Measurements from ENCODE around the gene LIN52. TPM values are rescaled to one million over a fixed set of nuclear protein-coding genes. Genes with fewer than 3 reads are reported as not detected.

Gene LIN52
- total RNA-seq, 1 donor = 11.2 TPM

GRCh38 chr14:74238974-74239847 lies 154.5 kb downstream of the LIN52 start, which contains the start of gene VSX2:
VSX2 (plus strand) TSS chr14:74239449; CDS start chr14:74239562, 113 bp downstream.
- no peak for TF ChIP-seq CTCF (IDR thresholded peaks at IDR 0.05; ENCODE audit: insufficient read depth, low read depth, low read length)
- H3K4me3 ChIP-seq (ENCODE audit: low read depth, low read length) = no peak within 1 kb of the TSS
- DNase-seq (ENCODE audit: low read depth) = no peak

DNA sequence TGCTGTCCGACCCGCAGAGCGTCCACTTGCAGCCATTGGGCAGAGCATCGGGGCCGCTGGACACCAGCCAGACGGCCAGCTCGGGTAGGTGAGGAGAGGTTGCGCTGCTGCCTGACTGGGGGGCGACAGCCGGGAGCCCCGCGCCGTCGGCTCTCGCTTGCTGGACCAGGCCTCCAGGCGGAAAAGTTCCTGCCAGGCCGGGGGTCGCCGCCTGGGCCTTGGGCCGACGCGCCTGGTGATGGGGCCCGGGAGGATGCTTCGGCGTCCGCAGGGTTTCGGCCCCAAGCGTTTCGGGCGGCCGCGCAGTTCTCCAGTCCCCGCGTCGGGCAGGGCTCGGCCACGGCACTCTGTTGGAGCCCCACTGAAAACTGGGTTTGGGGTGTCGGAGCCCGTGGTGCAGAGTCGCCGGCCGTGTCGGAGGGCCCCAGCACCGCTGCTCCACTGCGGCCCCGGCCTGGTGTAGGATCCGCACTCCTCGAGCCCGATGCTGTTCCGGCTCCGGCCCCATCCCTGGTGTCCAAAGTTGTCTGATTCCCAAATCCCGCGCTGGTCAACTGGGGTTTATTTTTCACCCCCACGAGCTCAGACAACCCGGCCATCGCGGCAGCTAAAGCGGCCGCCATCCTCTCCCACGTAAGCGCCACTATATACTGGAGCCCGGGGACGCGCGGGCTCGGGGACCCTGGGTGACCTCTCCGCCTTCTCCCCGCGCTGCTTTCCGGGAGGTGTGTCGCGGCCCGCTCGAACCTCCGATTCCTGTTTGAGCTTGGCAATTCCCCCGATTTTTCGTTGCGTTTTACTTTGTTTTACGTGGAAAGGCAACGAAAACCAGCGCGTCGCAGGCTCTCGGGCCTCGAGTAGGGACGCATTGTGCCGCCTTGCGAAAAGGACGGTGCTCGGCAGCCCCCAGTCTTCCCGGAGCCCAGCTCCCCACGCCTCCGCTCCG lies 155.4 kb downstream of the LIN52 start:
- no peak for DNase-seq (ENCODE audit: low read depth)
- no peak overlapping the region for H3K4me3 ChIP-seq (ENCODE audit: low read depth, low read length)
- TF ChIP-seq CTCF (IDR thresholded peaks at IDR 0.05; ENCODE audit: insufficient read depth, low read depth, low read length) = no peak

- TF ChIP-seq CTCF (IDR thresholded peaks at IDR 0.05; ENCODE audit: insufficient read depth, low read depth, low read length) = no peak
- DNase-seq (ENCODE audit: low read depth) = no peak
- no peak overlapping the region for H3K4me3 ChIP-seq (ENCODE audit: low read depth, low read length)
Observed at GRCh38 chr14:74240794-74241651, 156.3 kb downstream of the LIN52 start.

GRCh38 chr14:74241652-74242017 lies 156.9 kb downstream of the LIN52 start:
- DNase-seq (ENCODE audit: low read depth) = no peak
- no peak overlapping the region for H3K4me3 ChIP-seq (ENCODE audit: low read depth, low read length)
- no peak for TF ChIP-seq CTCF (IDR thresholded peaks at IDR 0.05; ENCODE audit: insufficient read depth, low read depth, low read length)

DNA sequence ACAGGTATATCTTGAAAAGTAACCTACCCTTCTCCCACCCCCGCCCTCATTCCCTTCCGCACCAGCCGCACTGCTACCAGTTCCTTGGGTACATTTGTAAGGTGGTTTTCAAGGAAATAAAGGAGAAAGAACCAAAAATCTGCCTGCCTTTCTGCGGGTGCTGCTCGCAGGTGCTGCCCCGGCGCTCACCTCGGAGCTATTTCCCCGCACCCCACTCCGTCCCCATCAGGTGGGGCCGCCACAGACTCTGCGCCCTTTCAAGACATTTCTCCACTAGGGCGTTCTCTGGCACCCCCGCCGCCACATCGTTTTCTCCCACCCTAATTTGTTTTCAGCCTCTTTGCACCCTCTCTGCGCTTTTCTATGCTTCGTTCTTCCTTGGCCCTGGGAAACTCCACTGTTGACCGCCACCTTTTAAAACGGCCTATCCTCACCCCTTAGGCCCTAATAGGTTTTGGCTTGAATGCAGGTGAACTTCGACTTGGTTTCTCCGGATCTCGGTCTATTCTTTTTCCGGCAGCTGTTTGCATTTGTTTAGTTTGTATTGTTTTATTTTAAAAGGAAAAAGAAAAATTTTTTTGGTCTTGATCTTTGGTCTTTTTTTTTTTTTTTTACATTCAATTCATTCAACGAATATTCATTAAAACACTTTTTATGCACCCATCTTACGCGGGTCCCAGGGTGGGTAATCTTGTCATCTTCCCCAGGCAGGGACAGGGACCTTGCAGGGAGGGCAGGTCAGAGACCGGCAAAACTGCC lies 157.4 kb downstream of the LIN52 start:
- H3K4me3 ChIP-seq (ENCODE audit: low read depth, low read length) = no peak overlapping the region
- DNase-seq (ENCODE audit: low read depth) = no peak
- TF ChIP-seq CTCF (IDR thresholded peaks at IDR 0.05; ENCODE audit: insufficient read depth, low read depth, low read length) = no peak

DNA sequence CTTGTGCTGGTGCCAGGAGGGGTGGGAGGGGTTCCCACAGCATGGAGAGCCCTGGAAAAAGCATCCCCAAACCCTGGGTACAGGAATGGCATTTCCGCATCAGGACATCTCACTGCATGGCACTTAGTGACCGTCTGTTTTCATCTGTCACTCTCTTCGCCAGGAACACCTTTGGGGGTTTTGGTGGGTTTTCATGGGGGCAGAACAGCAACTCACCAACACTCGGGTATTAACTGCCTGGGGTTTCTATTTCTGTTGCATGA lies 158.0 kb downstream of the LIN52 start:
- no peak for TF ChIP-seq CTCF (IDR thresholded peaks at IDR 0.05; ENCODE audit: insufficient read depth, low read depth, low read length)
- no peak for DNase-seq (ENCODE audit: low read depth)
- H3K4me3 ChIP-seq (ENCODE audit: low read depth, low read length) = no peak overlapping the region

Measured in fibroblast of villous mesenchyme (primary cell).